Left colon (tissue), 2 donors: Measurements from ENCODE around the gene STEAP1. TPM values are rescaled to one million over a fixed set of nuclear protein-coding genes. Genes with fewer than 3 reads are reported as not detected.
"Not testable (repeated sequence)": the region's sequence is repeated elsewhere in the genome, so short reads cannot be mapped to it uniquely, and the experiment has no call there.

Experiments
- ATAC-seq: fragments of 200-7000 bp; cut with Tn5 transposase; one replicate; pipeline ENCODE4 v1.9.1; 2020; ENCODE audit warnings: mild to moderate bottlenecking, moderate library complexity
- DNase-seq, 2 donors: peaks; one replicate each; pipeline ENCODE4 v3.0.0-alpha.2; 2020
- intact Hi-C, 2 donors: fragments of 100-400 bp; cut with DNase I in 1 of 2; cut with micrococcal nuclease in 1 of 2; formaldehyde crosslinking; loops; one replicate each; pipeline versions ENCODE4 v1.11.2 to v1.14.0; 2022; cut with DNase I, micrococcal nuclease
- long read RNA-seq: library from polyadenylated mRNA; unstranded; transcript quantifications from one replicate; pipeline ENCODE4 v2.0.0, GENCODE V29; 2021
- total RNA-seq, 2 donors: library from RNA; stranded (reverse); fragmentation: NEBNext Ultra II Directional; extraction: Animal tissue kit (Norgen Biotek cat#: 25700); gene quantifications; one replicate each; pipeline ENCODE4 v1.2.1, GENCODE V29; 2021
- donor health status: DM: no; HTN: no; CAD: no.
- donor health status: DM: yes; HTN: yes; CAD: no.

Gene STEAP1
- 10 to 100 TPM; 16.8 to 29.1 TPM for total RNA-seq
- long read RNA-seq, transcript STEAP1-201 (5 exons, 1,313 nt): major isoform, 35 of 36 reads
- long read RNA-seq, partial matches to known transcripts: 0 of 36 reads
- long read RNA-seq, other reads (novel, unspliced or antisense): 0 of 36 reads

DNA sequence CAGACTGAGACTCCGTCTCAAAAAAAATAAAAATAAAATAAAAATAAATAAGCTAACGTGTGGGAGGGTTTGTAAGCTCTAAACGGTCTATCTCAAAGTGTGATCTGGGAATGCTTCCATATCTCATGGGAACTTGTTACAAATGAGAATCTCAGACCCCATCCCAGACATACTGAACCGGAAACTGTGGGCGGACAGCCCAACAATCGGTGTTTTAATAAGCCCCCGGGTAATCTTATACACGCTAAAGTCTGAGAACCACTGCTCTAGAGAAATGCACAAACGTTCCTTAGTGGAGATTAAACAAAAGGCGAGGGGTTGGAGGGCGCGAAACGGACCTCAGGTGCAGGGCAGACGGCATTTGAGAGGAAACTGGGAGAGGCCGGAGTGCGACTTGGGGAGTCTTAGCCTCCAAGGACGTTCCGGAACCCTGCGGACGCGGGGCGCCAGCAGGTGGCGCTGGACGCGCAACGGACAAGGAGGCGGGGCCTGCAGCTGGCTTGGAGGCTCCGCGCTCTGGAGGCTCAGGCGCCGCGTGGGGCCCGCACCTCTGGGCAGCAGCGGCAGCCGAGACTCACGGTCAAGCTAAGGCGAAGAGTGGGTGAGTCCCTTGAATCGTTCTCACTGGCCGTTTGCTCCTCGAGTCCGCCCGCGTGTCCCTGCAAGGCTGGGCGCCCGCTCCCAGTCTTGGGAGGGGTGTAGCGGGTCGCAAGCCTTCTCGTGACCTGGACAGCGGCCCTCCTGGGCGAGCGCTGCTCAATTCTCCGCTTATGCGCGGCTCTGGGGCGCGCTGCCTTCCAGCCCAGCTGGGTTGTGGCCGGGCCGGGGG, at the start of gene STEAP1:
Gene STEAP1, plus strand, starts transcription at position 527 of the 829 bp plus-strand sequence. CDS start 5,320 bp downstream, outside the sequence.
- intact Hi-C loops: loop anchor here in 1 of 2 donors (5.0 kb wide), 2 partner anchors 108 to 273 kb away; no protein-coding TSS in a partner anchor
- ATAC-seq (peak; percentile 96), DNase-seq (peak; percentile 88 to 95)

DNA sequence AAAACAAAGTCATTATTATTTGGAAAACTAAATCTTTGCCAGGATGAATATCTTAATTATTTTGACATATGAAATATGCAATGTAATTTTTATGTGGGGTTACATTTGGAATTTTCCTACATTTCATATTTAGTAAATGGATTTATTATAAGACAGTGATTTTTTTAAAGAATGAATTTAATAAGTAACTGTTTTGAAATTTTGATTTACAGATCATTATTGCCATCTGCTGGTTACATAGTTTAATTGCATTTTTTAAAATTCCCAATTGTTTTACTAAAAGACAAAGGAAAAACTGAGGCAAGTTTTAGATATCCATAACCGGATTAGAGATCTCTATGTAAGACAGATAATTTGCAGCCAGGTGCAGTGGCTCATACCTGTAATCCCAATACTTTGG, 39.3 kb upstream of the STEAP1 start:
- DNase-seq, ATAC-seq, intact Hi-C loops: not testable (repeated sequence)

DNA sequence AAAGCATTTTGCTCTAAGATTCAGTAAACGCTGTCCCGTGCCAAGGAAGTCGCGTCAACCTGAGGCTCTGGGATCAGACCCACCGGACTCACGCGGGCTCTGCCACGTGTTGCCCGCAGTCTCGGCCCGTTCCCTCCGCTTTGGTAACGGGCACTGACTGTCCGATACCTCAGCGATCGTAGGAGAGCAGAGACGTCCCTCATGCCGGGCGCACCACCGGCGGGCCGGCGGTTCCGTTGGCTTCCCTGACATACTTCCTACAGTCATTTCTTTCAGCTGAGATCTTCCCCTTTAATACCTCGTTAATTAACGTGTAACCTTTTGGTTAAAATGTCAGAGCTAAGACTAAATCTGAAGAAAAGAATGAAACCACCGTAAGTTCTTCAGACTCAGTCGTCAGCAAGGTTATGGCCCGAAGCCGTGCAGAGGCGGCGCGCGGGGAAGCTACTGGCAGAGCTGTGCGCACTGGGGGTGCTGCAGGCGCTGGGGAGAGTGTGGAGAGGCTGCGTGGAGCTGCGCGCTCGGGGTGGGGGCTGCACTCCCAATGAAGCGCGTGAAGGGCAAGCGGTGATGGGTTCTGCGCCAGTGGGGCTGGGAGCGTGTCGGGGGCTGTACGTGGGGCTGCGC, 35.6 kb upstream of the STEAP1 start:
- peak in 1 of 2 donors; percentile 5 for DNase-seq
- ATAC-seq, intact Hi-C loops: not testable (repeated sequence)

DNA sequence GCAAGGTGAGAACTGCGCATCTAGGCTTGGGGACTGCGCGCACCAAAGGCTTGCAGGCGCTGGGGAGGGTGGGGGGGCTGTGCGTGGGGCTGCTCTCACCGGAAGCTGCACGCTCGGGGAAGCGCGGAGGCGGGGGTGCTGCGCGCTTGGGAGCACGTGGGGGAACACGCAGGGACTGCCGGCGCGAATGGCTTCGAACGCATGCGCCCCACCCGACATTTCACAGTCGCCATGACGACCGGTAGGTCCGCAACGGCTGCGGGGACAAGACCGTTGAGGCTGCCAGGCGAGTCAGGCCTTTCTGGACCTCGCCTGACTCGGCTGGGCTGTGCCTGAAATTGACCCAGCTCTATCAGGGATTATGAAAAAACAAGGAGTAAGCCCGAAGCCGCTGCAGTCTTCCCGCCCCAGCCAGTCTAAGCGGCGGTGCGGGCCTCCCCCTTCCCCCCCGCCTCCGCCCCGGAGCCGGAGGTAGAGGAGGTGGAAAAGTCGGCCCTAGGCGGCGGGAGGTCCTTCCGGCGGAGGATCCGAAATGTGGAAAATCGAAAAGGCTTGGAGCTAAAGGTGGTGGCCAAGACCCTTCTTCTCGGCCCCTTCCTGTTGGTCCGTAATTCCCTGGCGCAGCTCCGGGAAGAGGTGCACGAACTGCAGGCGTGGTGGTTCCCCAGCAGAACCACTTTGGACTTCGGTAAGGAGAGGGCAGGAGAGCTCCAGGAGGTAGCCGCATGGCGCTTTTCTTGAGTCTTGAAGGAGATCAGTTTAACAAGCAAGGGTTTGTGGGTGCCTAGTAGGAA, 34.9 kb upstream of the STEAP1 start:
- intact Hi-C loops: no loop called here
- ATAC-seq (peak; percentile 21), DNase-seq (peak in 1 of 2 donors; percentile 6)

DNA sequence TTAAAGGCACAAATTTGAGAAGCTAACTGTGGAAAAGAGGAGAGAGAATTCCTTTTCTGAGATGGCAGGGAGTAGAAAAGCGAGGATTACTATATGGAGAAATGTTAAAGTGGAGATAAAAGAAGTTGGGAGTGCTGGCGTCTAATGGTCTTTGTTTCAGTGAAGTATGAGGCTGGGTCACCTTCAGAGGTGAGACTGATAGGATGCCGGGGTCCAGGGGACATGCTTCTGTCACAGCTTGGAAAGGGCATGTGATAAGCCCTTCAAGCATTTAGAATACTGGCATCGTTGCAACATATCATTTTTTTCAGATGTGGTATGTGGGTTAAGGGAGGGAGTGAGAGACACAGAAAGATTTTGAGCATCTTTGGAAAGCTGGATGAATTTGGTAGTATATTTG, 34.1 kb upstream of the STEAP1 start:
- ATAC-seq, DNase-seq, intact Hi-C loops: not testable (repeated sequence)

DNA sequence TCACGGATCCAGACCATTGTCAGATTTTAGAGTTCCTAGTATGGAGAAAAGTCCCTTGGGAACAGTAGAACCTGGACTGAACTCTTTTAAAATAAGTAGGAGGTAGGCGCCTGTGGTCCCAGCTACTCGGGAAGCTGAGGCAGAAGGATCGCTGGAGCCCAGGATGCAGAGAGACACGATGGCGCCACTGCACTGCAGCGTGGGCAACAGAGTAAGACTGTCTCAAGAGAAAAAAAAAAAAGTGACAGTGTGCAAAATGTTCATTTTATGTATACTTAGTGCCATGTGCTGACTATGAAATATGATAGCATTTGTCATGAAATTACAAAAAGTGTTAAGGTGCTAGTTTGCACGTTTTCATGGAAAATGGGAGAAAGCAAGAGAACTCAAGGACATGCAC, 22.5 kb upstream of the STEAP1 start:
- DNase-seq, intact Hi-C loops: not testable (repeated sequence)

DNA sequence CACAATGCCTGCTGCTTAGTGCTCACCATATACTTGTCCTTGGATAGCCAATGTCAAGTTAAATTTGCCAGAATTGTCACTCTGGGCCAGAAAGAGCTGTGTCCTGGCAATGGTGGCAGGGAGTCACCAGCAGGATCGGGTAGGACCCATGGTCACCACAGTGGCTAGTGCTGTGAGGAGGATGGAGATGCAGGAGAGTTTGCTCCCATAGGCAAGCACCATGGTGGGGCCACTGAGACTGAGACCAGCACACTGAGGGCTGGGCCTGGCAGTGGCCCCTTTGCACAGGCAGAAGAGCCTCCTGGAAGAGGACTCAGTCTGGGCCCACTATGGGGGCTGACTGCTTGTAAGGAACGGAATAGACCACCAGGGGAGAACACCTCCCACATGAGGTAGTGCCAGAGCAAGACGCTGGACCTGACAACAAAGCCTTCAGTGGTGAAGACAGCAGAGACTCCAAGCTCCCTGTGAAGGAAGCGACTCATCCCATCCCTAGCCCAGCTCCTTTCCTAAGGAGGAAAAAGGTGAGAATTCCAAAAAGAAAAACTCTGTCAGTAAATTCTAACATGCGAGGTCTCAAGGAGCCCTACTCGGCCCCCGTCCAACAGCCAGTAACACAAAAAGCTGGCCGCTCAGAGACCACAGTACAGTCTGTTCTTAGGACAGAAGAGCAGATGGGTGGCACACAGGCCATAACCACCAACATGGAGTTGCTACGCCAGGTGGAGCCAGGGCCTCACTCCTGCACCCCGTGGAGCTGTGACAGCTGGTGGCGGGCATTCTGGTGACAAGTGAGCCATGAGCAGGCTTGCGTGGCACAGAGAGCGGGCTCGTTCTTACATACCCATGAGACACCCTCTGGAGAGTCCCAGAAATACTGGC, 6.9 kb upstream of the STEAP1 start:
- DNase-seq, intact Hi-C loops, ATAC-seq: not testable (repeated sequence)

More for the DNA sequence above, 22.5 kb upstream of the STEAP1 start:
- not testable (repeated sequence) for ATAC-seq

DNA sequence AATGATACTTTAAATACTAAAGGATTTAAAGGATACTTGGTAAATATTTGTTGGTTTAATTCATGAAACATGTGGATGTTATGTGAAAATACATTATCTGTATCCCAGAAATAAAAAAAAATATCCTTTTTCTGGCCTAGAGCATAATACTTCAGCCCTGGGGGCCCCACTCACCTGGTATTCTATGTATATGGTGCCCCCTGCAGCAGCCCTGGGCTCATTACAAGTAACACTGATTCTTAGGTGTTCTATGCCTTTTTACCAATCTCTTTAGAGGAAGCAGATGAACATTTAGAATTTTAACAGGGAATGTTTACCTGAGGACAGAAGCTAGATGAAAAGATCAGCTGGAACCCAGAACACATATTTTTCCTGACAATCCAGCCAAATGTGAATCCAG, 4.8 kb upstream of the STEAP1 start:
- ATAC-seq, DNase-seq, intact Hi-C loops: not testable (repeated sequence)

DNA sequence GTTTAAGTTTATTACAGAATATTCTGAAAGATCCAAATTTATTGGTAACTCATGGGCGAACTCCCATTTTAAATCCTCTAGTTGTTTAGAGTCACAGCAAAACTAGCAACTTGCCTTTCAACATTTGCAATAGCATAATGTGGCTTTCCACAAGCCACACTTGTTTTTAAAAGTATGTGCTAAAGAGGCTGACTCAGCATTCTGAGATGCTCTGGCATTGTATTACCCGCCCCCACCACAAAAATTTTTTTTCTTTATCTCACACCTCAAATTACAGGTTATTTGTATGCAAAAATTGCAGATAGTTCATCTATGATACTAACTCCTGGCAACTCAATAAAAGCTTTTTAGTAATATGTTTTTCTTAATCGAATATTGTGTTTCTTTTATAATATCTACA, 2.4 kb upstream of the STEAP1 start:
- DNase-seq, ATAC-seq: not testable (repeated sequence)
- intact Hi-C loops: loop anchor here in 1 of 2 donors (5.0 kb wide), 2 partner anchors 110 to 275 kb away; no protein-coding TSS in a partner anchor

DNA sequence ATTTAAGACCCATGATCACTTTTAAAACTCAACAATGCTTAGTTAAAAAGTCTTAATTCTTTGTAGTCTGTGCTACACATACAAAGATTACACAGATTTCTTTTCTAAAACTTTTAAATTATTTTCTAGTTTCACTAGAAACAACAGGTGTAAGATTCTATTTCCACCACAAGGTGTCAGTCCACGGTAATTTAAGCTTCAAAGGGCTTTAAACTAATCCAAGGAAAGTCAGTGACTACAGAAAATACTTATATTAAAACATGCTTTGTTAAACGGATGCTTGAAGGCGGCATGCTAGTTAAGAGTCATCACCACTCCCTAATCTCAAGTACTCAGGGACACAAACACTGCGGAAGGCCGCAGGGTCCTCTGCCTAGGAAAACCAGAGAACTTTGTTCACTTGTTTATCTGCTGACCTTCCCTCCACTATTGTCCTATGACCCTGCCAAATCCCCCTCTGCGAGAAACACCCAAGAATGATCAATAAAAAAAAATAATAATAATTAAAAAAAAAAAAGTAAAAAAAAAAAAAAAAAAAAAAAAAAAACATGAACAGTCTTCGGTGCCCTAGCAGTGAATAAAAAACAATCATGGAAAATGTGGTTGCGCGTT, 1.5 kb upstream of the STEAP1 start:
- DNase-seq: not testable (repeated sequence)
- intact Hi-C loops: loop anchor here in 1 of 2 donors (5.0 kb wide), 2 partner anchors 110 to 275 kb away; no protein-coding TSS in a partner anchor
- ATAC-seq: peak; percentile 23

DNA sequence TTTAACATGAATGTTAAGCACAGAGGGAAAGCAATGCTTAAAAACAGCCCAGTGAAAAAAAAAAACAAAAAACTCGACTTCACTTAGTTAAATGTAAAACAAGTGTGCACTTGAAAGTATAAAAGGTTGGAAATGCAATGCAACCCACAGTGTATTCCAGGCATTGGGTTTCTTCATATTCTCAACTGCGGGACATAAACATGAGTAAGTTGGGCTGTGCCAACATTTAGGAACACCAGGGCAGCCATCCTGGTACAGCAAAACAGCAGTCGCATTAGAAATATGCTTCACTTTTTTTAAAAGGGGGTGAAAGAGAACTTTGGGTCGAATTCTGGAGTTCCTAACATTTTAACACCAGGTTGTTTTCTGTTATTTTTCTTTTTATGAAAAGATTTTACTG, 937 bp downstream of the STEAP1 start:
- ATAC-seq (no peak), DNase-seq (no peak)
- intact Hi-C loops: no loop called here

DNA sequence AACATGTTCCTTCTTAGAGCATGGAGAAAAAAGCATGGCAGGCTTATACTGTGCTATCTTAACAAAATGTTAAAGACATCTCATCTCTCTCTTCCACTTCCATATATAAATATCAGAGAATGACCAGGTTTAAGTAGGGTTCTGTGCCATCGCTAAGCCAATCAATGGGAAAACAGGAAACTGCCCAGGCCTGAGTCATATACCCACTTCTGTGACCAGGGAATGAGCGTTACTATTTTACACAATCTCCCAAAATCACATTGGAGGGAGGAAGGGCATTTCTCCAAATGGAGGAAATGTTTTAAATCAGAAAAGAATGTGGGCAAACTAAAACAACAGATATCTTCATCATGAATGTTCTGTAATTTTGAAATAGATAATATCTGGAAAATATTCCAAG, 3.1 kb downstream of the STEAP1 start:
- ATAC-seq, DNase-seq, intact Hi-C loops: not testable (repeated sequence)

DNA sequence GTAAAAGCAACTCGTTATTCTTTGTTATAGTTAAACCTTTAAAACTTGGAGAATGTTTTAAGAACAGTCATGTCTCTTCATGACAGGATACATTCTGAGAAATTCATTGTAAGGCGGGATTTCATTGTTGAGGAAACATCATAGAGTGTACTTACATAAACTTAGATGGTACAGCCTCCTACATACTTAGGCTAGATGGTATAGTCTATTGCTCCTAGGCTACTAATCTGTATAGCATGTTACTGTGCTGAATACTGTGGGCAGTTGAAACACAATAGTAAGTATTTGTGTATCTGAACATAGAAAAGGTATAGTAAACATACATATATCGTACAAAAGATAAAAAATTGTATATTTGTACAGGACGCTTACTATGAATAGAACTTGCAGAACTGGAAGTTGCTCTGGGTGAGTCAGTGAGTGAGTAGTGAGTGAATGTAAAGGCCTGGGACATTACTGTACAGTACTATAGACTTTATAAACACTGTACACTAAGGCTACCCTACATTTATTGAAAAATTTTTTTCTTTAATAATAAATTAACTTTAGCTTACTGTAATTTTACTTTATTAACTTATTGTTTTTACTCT, 3.6 kb downstream of the STEAP1 start:
- intact Hi-C loops, DNase-seq, ATAC-seq: not testable (repeated sequence)

DNA sequence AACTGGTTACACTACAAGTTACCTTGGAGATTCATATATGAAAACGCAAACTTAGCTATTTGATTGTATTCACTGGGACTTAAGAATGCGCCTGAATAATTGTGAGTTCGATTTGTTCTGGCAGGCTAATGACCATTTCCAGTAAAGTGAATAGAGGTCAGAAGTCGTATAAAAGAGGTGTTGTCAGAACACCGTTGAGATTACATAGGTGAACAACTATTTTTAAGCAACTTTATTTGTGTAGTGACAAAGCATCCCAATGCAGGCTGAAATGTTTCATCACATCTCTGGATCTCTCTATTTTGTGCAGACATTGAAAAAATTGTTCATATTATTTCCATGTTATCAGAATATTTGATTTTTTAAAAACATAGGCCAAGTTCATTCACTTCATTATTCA, 9.3 kb downstream of the STEAP1 start:
- DNase-seq (no peak), ATAC-seq (no peak)
- intact Hi-C loops: no loop called here

DNA sequence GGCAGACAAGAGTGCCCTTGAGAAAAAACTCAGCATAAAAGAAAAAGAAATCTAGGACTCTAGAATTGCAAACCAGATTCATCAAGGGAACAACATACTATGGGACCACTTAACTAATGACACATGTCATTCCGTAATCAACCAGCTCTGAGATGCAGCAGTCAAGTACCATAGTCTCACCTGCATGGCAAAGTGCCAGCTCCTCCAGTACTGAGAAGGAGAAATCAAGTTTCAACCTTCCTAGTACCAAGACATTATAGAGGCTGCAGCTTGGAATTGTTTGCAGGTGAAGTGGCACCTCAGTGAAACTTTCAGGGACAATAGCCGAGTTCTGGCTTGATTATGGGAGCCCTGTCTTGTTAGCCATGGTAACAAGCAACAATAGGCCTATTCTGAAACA, 11.5 kb downstream of the STEAP1 start:
- DNase-seq: peak; percentile 66 to 81
- ATAC-seq: peak; percentile 89
- intact Hi-C loops: no loop called here

DNA sequence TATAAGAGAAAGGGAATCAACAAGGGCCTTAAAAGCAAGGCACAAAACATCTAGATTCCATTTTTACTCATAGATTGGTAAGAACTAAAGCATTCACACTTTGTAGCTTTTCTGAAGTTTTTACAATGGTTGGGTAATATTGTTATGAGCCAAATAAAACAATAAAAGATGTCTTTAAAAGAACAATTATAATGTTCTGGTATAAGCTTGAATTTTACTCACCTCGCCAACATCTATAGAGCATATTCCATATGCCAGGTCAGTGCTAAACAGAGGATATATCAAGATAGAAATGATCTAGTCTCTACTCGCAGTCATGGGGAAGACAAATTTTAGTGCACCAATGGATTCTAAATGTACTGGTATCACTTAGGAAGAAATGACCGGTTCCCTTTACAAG, 11.9 kb downstream of the STEAP1 start:
- intact Hi-C loops: no loop called here
- ATAC-seq: peak; percentile 93
- no peak for DNase-seq

DNA sequence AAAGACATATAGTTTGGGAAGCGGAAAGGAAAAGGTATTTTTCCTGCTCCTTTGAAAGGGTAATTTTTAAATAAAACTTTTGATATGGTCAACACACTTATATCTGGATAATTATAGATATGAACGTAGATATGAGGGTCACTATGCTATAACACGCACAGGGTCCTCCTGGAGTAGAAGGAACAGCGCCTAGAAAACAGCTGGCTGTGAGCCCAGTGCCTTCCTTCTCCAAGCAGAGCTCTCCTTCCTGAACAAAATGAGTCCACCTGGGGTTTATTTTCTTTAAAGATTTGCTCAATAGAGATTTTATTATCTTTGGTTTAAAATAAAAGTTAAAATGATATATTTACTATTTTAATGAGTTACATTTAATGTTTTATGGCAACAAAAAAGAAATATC, 13.1 kb downstream of the STEAP1 start:
- no peak for DNase-seq
- ATAC-seq: no peak
- intact Hi-C loops: no loop called here
